CD1c-positive myeloid dendritic cell (primary cell): ENCODE measurements around the gene ZW10.
"Not testable (repeated sequence)": the region's sequence is repeated elsewhere in the genome, so short reads cannot be mapped to it uniquely, and the experiment has no call there.

Source experiments
- DNase-seq: peaks from one replicate; pipeline ENCODE4 v3.0.0-alpha.2; 2016; ENCODE audit errors: extremely low spot score

The ZW10 gene

DNA sequence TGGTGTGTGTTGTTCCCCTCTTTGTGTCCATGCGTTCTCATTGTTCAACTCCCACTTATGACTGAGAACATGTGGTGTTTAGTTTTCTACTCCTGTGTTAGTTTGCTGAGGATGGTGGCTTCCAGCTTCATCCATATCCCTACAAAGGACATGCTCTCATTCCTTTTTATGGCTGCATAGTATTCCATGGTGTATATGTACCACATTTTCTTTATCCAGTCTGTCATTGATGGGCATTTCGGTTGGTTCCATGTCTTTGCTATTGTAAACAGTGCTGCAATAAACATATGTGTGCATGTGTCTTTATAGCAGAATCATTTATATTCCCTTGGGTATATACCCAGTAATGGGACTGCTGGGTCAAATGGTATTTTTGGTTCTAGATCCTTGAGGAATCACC lies 10.5 kb downstream of the ZW10 start:
- DNase-seq: not testable (repeated sequence)

DNA sequence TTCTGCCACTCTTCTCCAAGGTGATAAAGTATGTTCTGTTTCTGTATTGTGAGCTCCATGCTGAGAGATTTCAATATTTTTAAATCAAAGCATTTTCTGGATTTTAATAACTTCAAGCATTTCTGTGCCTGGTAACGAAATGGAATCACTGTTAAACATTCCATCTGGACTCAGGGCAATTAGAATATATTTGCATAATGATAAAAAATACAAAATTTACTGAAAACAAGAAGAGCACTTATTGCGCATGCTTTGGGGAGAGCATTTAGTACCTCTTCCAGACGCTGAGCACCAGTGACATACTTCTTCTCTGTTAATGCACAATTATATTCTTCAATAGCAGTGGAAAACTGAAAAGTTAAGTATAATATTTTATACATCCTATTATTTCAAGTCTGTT lies 13.3 kb downstream of the ZW10 start:
- DNase-seq: no peak

DNA sequence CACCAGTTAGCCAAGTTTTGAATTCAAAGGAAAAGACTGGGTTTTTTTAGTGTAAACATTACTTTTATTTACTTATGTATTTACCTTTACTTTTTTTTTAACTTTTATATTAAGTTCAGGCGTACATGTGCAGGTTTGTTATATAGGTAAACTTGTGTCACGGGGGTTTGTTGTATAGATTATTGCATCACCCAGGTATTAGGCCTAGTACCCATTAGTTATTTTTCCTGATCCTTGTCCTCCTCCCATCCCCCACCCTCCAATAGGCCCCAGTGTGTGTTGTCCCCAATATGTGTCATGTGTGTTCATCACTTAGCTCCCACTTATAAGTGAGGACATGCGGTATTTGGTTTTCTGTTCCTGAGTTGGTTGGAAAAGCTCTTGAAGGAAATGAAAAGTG lies 20.6 kb downstream of the ZW10 start:
- no peak for DNase-seq

DNA sequence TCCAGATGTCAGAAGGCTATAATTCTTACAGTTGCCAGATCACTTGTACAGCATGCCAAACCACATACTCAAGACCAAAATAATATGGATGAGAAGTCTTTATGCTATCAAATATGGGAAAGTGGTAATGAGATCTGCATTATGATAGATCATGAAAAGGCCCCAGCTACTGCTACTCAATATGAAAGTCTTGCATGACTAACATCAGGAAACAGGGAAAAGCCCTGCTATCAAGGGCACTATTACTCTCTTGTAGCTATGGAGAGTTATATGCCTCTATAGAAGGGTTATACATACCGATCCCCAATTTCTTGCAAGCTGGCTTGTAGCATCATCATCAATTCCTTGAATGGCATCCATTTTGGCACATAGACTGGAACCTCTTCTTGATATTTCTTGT lies 37.2 kb downstream of the ZW10 start:
- no peak for DNase-seq

DNA sequence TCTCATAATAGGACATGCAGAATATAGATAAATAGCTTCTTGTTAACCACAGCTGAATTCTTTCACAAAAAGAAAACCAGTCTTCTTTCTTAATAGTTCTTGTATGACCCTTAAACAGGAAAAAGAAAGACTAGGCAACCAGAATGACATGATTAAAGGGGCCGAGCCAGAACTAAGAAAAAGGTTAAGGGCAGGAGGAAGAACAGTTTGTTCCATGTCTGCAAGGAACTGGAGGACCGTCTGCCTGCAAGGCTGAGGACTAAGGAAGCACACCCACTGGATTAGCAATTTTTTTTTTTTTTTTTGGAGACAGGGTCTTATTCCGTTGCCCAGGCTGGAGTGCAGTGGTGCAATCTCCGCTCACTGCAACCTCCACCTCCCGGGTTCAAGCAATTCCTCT lies 41.4 kb downstream of the ZW10 start:
- DNase-seq: no peak

DNA sequence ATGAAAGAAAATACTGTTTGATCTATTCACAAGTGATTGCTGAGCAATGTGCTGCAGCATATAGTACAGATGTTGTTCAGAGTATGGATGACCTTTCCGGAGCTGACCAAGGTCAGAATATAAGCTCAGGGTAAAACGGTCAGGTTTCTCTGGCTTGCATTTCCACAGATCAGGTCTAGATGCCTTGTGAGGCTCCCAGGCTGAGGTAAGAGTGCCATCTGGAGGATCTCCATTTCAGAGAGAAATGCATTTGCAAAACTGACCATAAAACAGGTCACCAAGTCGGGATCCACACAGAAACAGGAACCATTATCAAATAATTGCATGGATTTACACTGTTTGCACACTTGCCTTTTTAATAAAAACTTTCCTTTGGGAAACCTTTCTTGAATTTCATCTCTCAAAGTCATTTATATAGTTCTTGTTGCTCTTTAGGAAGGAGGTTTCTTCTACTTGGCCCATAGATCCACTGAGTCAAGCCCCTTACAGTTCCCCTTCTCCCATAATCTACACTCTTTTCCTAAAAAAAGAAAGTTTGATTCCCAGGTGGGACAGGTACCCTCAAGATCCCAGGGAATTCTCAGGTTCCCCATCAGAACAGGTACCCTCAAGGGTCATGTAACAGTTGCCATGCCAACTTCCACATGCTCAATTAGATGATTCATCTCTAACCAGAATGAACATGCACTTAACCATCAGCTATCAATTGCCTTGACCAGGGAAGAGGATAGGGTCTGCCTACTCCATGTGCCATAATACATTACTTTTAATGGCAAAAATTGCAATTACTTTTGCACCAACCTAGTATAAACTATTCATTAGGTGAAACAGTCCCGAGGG lies 42.4 kb downstream of the ZW10 start:
- peak; percentile 40 for DNase-seq

DNA sequence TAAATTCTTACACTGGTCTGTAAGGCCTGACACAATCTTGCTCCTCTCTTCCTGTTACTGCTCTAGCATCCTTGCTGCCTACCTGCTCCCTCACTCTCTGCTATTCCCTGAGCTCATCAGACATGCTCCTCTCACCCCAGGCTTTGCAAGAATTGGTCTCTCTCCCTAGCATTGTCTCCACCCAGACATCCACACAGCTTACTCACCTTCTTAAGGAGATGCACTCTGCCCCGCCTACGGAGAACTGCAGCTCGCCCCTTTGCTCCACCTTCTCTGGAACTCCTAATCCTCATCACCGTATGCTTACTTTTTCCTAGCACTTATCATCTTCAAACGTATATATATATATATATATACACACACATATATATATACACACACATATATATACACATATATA lies 44.0 kb downstream of the ZW10 start:
- DNase-seq: no peak

DNA sequence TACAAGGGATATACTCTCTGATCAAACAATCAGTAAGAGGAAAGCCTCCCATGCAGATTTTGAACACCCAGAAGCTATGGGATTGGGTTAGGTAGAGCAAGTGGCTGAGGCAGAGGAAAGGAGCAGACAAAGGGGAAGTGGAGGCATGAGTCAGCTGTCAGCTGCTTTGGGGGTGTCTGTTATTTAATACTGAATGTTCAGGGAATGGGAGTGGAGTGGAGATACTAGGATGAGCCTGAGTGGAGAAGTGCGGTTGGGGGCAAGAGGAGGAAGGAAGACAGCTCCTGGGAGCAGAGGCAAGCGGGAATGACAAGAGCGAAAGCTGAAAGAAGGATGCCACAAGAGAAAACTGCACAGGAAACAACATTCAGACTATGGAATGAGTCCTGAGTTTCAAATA lies 44.7 kb downstream of the ZW10 start:
- DNase-seq: peak; percentile 54

DNA sequence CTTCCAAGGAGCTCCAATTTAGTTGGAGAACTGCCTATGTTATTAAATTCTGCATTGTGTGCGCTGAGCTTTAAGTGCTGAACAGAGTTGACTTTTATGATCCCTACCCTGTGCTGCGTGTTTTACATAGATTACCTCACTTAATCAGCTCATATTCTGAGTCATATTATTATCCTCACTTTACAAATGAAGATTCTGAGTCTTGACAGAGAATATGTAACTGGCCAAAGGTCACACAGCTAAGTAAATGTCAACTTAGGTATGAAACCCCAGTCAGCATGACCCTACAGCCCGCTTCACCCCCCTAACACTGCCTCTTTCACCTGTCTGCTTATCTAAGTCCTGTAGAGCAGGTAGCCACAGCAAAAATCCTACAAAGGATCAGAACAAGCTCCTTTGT lies 47.6 kb downstream of the ZW10 start:
- DNase-seq: no peak

DNA sequence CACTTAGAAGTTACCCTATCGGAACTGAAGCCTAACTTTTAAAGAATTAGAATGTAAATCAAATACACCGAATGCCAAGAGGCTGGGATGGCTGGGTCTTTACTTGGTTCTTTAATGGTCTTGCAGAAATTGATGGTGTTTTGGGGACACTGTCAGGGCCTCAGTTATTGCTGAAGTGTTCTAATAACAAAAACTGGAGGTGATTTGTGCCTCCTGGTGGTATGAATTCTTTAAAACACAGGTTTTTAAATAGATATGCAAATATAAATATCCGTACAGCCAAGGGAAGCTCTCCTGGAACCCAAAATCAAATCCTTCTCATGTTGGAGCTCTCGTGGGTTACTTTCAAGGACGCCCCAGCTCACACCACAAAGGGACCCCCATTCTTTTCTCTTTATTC lies 48.1 kb downstream of the ZW10 start:
- no peak for DNase-seq

DNA sequence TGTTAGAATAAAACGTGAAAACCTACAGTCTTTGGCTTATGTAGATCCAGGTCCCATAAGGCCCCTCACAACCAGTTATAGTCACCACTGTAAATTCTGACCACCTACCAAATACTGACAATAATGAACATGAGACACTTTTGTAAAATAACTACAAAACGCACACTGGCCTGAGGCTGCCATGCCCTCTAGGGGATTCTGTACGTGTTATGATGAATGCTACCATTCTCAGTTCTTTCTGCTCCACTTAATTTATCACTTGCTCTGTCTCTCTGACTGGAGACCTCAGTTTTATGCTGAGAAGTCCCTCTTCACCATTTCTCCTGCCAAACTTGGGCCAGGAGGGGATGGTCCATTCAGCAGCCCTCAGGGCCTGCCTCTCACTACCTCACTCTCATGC lies 48.7 kb downstream of the ZW10 start:
- no peak for DNase-seq

DNA sequence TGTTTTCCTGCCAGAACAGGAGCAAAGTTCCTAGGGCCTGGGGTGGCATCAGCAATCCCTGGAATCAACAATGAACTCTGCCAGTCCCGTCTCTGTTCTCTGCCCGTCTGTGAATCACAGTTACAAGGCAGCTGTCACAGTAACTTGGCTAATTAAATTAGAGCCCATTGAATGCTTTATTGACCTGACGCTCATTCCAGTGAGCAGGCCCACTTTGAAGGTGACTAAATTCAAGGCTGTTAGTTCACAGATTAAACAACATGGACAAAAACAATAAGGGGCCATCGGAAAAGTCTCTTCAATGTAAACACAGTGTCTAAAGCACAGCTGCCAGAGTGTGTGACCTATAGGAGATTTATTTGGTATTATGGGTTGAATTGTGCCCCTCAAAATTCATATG lies 49.7 kb downstream of the ZW10 start:
- no peak for DNase-seq

DNA sequence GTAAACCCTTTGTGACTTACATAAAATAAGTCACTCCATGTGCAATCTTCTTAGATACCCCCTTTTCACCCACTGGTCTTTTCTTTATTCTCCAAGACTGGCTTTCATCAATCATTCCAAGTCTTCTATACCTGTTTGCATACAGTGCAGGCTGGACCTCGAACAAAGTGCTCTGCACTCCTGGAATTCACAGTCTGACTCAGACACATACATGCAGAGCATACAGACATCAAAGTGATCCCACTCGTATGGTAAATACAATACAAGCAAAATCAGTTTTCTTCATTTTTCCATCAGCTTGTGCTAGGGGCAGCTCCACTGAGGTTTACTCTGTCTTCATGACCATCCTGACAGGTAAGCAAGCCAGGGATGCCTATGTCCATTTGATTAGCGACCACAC lies 50.6 kb downstream of the ZW10 start:
- DNase-seq: no peak

DNA sequence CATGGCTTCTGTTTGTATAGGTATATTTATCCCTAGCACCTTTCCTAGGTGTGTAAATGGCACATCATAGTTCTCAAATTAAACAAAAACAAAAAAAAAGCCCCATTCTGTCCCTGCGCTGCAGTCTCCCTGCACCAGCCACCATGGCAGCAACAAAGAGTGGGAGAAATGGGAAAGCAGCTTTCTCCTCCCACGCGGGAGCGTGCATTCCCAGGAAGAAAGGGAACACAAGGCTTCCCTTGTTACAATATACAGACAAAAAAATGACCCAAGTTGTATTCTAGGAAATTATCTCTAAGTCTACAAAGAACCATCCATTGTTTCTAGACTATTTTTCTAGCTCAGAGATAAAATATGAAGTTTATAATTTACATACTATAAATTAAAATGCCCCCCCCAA lies 51.3 kb downstream of the ZW10 start:
- no peak for DNase-seq

DNA sequence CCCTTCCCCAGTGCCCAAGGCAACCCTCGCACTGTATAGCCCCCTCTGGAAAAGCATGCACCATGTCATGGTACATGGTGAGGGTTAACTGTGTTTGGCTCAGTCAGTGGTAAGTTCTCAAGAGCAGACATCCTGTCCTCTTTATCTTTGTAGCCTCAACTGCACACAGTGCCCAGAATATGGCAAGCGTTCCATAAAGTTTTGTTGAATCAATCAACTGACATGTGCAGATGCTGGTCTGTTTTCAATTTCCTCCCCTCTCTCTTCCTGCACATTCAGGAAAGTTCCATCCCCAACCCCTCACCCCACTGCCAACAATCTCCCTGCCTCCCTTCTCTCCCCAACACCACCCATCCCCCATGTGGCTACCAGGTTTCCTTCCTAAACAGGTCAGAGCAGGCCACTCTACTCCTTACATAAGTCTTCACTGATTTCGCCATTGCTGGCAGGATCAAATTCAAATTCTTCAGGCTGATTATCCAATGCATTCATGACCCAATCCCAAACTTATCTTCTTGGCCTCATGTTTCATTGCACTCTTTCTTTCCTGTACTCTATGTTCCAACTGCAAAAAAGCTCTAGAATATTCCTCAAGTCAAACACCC lies 51.9 kb downstream of the ZW10 start:
- DNase-seq: no peak

DNA sequence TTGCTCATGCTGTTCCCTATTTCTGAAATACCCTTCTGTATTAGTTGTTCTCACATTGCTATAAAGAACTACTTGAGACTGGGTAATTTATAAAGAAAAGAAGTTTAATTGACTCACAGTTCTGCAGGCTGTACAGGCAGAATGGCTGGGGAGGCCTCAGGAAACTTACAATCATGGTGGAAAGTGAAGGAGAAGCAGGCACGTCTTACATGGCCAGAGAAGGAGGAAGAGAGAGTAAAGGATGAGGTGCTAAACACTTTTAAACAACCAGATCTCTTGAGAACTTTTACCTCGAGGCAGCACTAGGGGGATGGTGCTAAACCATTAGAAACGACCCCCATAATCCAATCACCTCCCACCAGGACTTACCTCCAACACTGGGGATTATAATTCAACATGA lies 53.0 kb downstream of the ZW10 start:
- not testable (repeated sequence) for DNase-seq

DNA sequence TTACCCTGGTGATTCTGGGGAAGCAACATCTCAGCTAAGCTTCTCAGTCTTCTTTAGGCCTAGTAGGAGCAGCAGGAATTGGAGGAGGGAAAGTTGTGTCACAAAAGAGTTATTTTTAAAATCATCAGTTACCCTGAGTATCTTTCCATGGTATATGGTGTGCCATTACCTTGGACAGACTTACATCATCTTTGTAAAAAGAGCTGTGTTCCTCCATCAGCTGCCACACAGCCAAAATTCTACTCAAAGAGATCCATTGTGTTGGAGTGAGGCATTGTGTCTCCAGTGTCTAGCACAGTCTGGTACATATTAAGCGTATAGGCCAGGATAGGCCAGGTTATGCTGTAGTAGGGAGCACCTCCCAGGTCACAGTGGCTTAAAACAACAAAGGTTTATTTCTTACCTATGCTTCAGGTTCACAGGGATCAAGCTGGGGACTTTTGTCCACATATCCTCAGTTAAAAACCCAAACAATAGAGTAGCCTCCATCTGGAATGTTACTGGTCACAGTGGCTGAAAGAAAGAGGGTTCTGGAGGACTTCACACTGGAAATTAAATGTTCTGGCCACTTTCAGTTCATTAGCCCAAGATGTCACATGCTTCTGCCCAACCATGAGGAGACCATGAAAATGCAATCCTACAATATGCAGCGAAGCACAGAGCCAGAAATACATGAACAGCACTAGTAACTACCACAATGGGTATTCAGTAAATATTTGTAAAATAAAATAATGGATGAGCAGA lies 57.4 kb downstream of the ZW10 start:
- no peak for DNase-seq

DNA sequence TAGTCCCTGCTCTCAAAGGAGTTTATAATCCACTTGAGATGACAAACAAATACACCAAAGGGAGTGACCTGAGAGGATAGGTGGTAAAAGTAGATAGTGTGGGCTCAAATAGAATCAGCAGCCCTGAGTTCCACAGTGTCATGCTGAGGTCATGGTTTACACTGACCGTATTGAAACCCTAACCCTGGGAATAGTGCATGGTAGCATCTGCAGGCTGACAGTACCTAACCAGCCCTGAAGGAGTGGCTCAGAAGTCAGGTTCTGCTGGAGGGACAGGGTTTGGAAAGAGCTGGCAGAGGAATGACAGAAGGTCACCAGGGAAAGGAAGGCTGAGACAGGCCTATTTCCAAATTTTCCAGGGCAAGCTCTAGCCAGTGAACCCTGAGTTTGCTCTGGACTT lies 58.2 kb downstream of the ZW10 start:
- no peak for DNase-seq

DNA sequence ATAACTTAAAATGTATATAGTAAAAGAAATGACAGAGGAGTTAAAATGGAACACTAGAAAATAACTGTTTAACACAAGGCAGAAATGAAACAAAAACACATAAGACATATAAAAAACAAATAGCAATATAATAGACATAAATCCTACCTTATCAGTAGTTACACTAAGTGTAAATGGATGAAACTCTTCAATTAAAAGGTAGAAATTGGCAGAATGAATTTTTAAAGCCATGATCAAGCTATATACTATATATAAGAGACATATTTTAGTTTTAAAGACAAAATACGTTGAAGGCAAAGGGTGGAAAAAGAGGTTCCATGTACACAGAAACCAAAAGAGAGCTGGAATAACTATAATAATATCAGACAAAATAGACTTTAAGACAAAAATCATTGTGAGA lies 62.5 kb downstream of the ZW10 start:
- no peak for DNase-seq

DNA sequence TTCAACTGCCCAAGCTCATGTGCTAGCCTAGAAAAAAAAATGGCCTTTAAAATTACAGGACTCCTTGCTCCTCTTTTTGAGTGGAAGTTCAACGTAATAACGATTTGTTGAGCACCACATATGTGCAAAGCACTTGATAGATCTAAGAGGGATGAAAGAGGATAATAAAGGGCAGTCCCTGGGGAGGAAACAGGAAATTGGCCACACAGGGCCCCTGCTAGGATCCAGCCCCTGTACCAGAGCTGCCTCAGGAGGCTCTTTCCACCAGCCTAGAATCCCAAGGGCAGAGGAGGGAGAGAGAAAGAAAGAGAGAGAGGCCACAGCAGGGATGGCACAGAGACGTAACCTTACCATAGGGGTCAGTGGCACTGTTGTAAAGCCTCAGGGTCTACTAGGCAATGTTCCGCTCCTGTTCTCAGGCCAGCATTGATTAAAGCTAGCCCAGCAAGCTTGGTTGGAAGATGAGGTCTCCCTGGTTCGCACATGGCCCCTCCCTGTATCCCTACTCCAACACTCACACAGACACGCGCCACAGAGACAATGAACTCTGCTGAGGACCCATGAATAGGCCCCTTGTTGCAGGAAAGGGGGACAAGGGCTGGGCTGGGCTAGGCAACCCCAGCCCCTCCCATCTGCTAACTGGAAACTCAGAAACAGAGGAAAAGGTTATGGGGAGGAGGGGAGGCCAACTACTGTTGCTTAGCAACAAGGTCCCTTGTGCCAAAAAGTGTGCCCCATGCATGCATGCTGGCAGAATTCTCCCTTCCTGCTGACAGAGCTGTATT lies 67.4 kb downstream of the ZW10 start, which contains the start of gene TMPRSS5:
TMPRSS5 (minus strand) TSS at position 438 of the 785 bp plus-strand sequence; CDS start at position 354, 84 bp downstream.
- DNase-seq: no peak

DNA sequence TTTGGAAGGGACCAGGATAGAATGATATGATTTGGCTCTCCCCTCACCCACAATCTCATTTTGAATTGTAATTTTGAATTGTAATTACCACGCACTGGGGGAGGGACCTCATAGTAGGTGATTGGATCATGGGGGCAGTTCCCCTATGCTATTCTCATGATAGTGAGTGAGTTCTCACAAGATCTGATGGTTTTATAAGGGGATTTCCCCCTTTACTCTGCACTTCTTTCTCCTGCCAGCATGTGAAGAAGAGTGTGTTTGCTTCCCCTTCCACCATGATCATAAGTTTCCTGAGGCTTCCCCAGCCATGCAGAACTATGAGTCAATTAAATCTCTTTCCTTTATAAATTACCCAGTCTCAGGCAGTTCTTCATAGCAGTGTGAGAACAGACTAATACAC lies 69.9 kb downstream of the ZW10 start:
- DNase-seq: not testable (repeated sequence)

DNA sequence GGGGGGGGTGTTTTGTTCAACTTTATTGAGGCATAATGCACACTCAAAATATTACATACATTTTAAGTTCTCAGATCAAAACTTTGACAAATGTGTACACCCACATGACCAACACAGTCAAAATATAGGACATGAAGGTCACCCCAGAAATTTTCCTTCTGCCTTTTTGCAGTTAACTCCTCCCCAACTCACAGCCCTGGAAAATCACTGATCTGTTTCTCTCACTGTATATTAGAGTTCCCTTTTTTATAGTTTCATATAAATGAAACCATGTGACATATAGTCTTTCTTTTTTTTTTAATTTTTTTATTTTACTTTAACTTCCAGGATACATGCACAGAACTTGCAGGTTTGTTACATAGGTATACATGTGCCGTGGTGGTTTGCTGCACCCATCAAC lies 72.0 kb downstream of the ZW10 start:
- DNase-seq: peak; percentile 27
